Measurements from ENCODE around the gene TDRD7. TPM values are rescaled to one million over a fixed set of nuclear protein-coding genes. Genes with fewer than 3 reads are reported as not detected.
"Not testable (repeated sequence)": the region's sequence is repeated elsewhere in the genome, so short reads cannot be mapped to it uniquely, and the experiment has no call there.

The TDRD7 gene
- total RNA-seq, 1 donor from 2014 or later: 5.5 TPM

- Mint-ChIP-seq H3K9me3 (peaks cover 26% of the 10 kb centered on the region), H3K36me3 (ENCODE audit: low read depth) (peaks cover 15% of the 10 kb centered on the region)
- H3K27me3 Mint-ChIP-seq; H3K4me3 Mint-ChIP-seq; H3K27ac Mint-ChIP-seq; intact Hi-C loops (cut with micrococcal nuclease); H3K4me1 Mint-ChIP-seq: not testable (repeated sequence)
- DNase-seq: peak; percentile 12
Measured at GRCh38 chr9:97456841-97457240, 44.9 kb downstream of the TDRD7 start.

DNA sequence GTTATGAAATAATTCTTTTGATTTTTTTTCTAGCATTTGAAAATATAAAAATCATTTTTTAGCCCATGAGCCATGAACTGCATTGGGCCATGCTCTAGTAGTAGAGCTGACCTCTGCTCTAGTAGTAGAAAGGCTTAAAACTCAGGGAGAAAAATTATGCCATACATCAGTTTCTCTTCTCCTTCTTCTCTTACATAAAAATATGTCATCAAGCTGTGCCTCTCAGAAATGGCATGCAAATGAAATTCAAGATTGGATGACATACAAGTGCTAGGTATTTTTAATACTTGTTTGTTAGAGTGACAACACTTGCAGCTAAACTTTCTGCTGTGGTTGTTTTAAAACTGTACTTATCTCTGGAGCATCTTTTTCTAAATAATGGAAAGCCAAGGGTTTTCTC lies 47.4 kb downstream of the TDRD7 start:
- Mint-ChIP-seq H3K36me3 (ENCODE audit: low read depth) (peaks cover 9% of the 10 kb centered on the region), H3K27me3 (no peaks in the 10 kb centered on the region), H3K9me3 (peaks cover 17% of the 10 kb centered on the region), H3K4me1 (no peaks in the 10 kb centered on the region), H3K4me3 (no peak overlapping the region), H3K27ac (no peak overlapping the region)
- intact Hi-C loops (cut with micrococcal nuclease): no loop called here
- no peak for DNase-seq

DNA sequence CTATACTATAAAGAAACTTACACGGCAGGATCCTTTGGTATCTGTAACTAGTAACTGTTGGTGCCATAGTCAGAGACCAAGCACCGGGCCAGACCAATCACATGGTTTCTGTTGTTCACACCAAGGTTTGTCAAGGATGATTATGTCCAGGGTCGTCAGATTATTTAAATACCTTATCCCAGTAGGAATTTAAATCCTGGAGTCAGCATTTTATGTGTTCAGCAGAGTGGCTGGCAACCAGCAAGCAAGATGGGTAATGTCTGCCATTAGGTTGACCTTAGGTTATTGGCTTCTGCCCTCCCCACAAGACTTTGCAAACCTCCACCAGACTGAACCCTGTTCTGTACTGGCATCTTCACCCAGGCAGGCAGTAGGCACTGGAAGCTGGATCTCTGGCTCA lies 50.3 kb downstream of the TDRD7 start:
- peak; percentile 29 for DNase-seq
- no peaks in the 10 kb centered on the region for H3K27me3 Mint-ChIP-seq
- intact Hi-C loops (cut with micrococcal nuclease): no loop called here

DNA sequence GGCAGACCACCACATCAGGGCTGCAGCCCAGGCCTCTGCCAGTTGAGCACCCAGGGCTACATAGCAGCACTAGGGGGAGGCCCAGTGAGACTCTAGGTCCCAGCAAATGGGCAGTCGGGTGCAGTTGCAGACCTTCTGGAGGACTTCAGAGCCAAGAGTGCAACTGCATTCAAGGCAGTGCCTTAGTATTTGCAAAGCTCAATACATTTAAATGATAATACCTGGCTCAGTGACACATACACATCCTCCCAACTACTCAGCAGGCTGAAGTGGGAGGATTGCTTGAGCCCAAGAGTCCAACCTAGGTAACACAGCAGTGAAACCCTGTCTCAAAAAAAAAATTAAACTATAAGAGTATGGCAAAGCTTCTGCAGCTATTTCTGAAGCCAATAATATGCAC lies 51.0 kb downstream of the TDRD7 start:
- H3K27me3 Mint-ChIP-seq: no peaks in the 10 kb centered on the region
- intact Hi-C loops (cut with micrococcal nuclease): no loop called here
- DNase-seq: peak; percentile 49
- H3K36me3 Mint-ChIP-seq (ENCODE audit: low read depth): peaks cover 6% of the 10 kb centered on the region
- H3K9me3 Mint-ChIP-seq: no peaks in the 10 kb centered on the region
- H3K4me3 Mint-ChIP-seq: no peak overlapping the region
- no peak overlapping the region for H3K27ac Mint-ChIP-seq
- H3K4me1 Mint-ChIP-seq: no peaks in the 10 kb centered on the region

More for the DNA sequence above, 50.3 kb downstream of the TDRD7 start:
- no peaks in the 10 kb centered on the region for H3K4me1 Mint-ChIP-seq
- peaks cover 4% of the 10 kb centered on the region for H3K36me3 Mint-ChIP-seq (ENCODE audit: low read depth)
- no peak overlapping the region for H3K27ac Mint-ChIP-seq
- H3K4me3 Mint-ChIP-seq: no peak overlapping the region
- H3K9me3 Mint-ChIP-seq: no peaks in the 10 kb centered on the region

DNA sequence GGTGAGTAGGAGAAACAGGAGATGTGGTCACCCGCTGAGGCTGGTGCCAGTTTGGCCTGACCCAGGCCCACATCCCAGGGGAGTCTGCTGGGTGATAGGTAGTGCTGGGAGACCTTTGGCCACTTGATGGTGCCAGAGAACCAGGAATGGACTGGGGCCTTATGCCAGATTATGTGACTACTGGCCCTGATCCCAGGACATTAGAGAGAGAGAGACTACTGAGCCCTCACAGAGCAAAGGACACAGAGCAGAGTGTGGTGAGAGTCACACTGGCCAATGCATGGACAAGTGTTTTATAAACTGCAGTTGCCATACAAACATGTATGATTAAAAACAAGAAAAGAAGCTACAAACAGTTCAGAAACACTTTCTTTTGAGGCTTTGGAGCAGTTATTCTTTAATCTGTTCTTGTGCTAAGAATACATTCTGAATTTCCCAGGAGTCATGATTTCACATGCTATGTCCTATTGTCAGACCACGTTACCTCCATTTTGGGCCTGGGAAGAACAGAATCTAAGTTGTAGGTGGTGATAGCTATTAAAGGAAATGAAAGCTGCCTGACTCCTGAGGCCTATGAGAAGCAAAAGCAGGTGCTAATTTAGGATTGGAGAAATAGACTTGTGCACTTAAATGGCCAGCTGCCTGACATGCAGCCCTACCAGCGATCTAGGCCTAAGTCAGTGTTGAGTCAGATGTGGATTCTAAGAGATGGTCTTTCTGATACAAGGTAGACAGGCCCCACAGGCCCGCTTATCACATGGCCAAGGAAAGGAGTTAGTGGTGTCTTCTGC lies 57.0 kb downstream of the TDRD7 start:
- peak; percentile 80 for DNase-seq
- no peaks in the 10 kb centered on the region for H3K4me1 Mint-ChIP-seq
- no peak overlapping the region for H3K4me3 Mint-ChIP-seq
- H3K9me3 Mint-ChIP-seq: no peaks in the 10 kb centered on the region
- no peaks in the 10 kb centered on the region for H3K27me3 Mint-ChIP-seq
- intact Hi-C loops (cut with micrococcal nuclease): loop anchor here (1.0 kb wide), 2 partner anchors 129 to 146 kb away; no protein-coding TSS in a partner anchor
- no peak overlapping the region for H3K27ac Mint-ChIP-seq
- peaks cover 8% of the 10 kb centered on the region for H3K36me3 Mint-ChIP-seq (ENCODE audit: low read depth)

DNA sequence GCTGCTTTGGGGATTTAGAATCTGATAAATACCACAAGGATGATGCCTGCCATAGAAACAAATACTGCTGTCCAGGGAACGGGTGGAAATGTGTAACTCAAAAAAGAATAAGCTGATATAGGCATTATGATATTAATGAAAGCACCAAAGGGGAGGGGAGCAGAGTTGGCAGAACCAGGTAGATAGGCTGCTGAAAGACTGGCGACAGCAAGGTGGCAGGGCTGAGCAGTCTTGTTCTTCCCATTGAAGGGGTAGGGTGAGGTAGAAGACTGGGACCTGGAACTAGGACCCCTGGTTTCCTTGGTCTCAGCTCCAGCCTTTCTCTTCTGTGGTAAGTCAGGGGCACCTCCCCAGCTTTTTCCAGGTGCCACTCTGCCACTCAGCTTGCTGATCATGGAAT lies 58.2 kb downstream of the TDRD7 start:
- intact Hi-C loops (cut with micrococcal nuclease): no loop called here
- no peak overlapping the region for H3K27ac Mint-ChIP-seq
- no peaks in the 10 kb centered on the region for H3K27me3 Mint-ChIP-seq
- no peak for DNase-seq
- H3K36me3 Mint-ChIP-seq (ENCODE audit: low read depth): peaks cover 10% of the 10 kb centered on the region
- no peaks in the 10 kb centered on the region for H3K9me3 Mint-ChIP-seq
- H3K4me1 Mint-ChIP-seq: no peaks in the 10 kb centered on the region
- no peak overlapping the region for H3K4me3 Mint-ChIP-seq

- no peaks in the 10 kb centered on the region for H3K27me3 Mint-ChIP-seq
- peaks cover 12% of the 10 kb centered on the region for H3K36me3 Mint-ChIP-seq (ENCODE audit: low read depth)
- H3K4me1 Mint-ChIP-seq: no peaks in the 10 kb centered on the region
- H3K9me3 Mint-ChIP-seq: no peaks in the 10 kb centered on the region
- no peak overlapping the region for H3K27ac Mint-ChIP-seq
- H3K4me3 Mint-ChIP-seq: no peak overlapping the region
- intact Hi-C loops (cut with micrococcal nuclease): no loop called here
- peak; percentile 43 for DNase-seq
Measured at GRCh38 chr9:97473717-97474116, 61.8 kb downstream of the TDRD7 start.

GRCh38 chr9:97474372-97474925 lies 62.6 kb downstream of the TDRD7 start:
- peak; percentile 12 for DNase-seq
- peaks cover 15% of the 10 kb centered on the region for H3K36me3 Mint-ChIP-seq (ENCODE audit: low read depth)
- H3K4me3 Mint-ChIP-seq: no peak overlapping the region
- no peaks in the 10 kb centered on the region for H3K27me3 Mint-ChIP-seq
- no peak overlapping the region for H3K27ac Mint-ChIP-seq
- no peaks in the 10 kb centered on the region for H3K4me1 Mint-ChIP-seq
- no peaks in the 10 kb centered on the region for H3K9me3 Mint-ChIP-seq
- intact Hi-C loops (cut with micrococcal nuclease): no loop called here

DNA sequence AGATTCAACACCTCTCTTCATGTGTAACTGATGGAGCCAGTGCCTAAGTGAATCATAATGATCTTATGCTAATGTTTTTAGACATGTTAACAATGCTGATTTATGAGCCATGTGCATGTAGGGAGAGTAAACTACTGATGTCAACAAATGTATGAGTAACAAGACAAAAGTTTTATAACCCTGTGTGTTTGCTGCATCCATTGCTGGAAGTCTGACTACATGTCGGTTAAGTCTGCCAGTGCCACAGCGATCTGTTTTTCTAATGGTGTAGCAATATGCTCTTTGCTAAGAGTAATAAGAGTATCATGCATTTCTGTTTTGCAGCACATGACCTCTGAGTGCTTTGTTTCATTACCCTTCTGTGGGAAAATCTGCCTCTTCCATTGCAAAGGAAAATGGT lies 63.2 kb downstream of the TDRD7 start:
- H3K27ac Mint-ChIP-seq: no peak overlapping the region
- peak; percentile 31 for DNase-seq
- H3K4me3 Mint-ChIP-seq: no peak overlapping the region
- no peaks in the 10 kb centered on the region for H3K9me3 Mint-ChIP-seq
- H3K36me3 Mint-ChIP-seq (ENCODE audit: low read depth): peaks cover 15% of the 10 kb centered on the region
- no peaks in the 10 kb centered on the region for H3K4me1 Mint-ChIP-seq
- H3K27me3 Mint-ChIP-seq: no peaks in the 10 kb centered on the region
- intact Hi-C loops (cut with micrococcal nuclease): no loop called here

DNA sequence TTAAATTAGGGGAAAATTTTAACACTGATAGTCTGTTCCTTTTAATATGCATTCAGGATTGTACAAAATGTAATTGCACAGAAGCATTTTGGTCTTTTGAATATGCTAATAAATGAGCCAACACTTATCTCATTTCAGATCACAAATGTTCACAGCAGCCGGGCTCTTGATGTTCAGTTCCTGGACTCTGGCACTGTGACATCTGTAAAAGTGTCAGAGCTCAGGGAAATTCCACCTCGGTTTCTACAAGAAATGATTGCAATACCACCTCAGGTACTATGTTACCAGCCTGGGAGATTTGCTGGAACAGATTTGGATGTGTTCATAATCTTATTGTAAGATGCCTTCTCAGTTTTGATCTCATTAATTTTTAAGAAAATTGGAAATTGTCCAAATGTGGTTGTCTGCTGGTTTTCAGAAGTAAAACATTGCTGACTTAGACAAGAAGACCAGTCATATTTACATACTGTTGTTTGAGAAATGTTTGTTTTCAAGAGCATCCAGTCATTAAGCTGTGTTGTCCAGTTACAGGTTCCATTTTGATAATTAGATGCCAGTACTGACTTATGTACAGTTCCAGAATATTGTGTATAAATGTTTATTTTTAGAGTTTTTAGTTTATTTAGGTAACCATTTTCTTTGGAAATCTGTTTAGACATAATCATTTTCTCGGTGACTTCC lies 66.5 kb downstream of the TDRD7 start:
- DNase-seq: peak; percentile 49
- Mint-ChIP-seq H3K27ac (no peak overlapping the region), H3K27me3 (no peaks in the 10 kb centered on the region), H3K36me3 (ENCODE audit: low read depth) (peaks cover 33% of the 10 kb centered on the region), H3K9me3 (no peaks in the 10 kb centered on the region), H3K4me3 (no peak overlapping the region), H3K4me1 (no peaks in the 10 kb centered on the region)
- intact Hi-C loops (cut with micrococcal nuclease): no loop called here

- Mint-ChIP-seq H3K27me3 (no peaks in the 10 kb centered on the region), H3K36me3 (ENCODE audit: low read depth) (peaks cover 36% of the 10 kb centered on the region), H3K9me3 (no peaks in the 10 kb centered on the region), H3K4me3 (no peak overlapping the region), H3K4me1 (no peaks in the 10 kb centered on the region), H3K27ac (no peak overlapping the region)
- intact Hi-C loops (cut with micrococcal nuclease): no loop called here
- DNase-seq: peak; percentile 34
Measured at GRCh38 chr9:97479496-97480159, 67.7 kb downstream of the TDRD7 start.

GRCh38 chr9:97480174-97480573 lies 68.3 kb downstream of the TDRD7 start:
- Mint-ChIP-seq H3K36me3 (ENCODE audit: low read depth) (peaks cover 36% of the 10 kb centered on the region), H3K9me3 (no peaks in the 10 kb centered on the region), H3K27ac (no peak overlapping the region), H3K4me3 (no peak overlapping the region), H3K4me1 (no peaks in the 10 kb centered on the region), H3K27me3 (no peaks in the 10 kb centered on the region)
- DNase-seq: peak; percentile 27
- intact Hi-C loops (cut with micrococcal nuclease): no loop called here

DNA sequence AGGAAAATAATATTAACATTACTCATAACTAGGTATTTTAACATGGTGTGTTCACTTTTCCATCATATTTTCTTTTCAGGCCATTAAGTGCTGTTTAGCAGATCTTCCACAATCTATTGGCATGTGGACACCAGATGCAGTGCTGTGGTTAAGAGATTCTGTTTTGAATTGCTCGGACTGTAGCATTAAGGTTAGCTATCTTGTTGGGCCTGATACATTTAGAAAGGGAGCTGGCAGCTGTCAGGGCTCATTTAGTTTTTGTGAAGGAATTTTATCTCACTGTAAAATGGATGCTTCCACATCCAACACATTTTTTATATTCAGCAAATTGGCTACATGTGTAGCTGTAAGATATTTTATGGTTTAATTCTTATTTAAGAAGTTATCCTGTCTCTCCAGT lies 68.9 kb downstream of the TDRD7 start:
- intact Hi-C loops (cut with micrococcal nuclease): no loop called here
- H3K27me3 Mint-ChIP-seq: no peaks in the 10 kb centered on the region
- peak; percentile 19 for DNase-seq
- no peak overlapping the region for H3K4me3 Mint-ChIP-seq
- H3K9me3 Mint-ChIP-seq: no peaks in the 10 kb centered on the region
- H3K27ac Mint-ChIP-seq: no peak overlapping the region
- peaks cover 38% of the 10 kb centered on the region for H3K36me3 Mint-ChIP-seq (ENCODE audit: low read depth)
- H3K4me1 Mint-ChIP-seq: no peaks in the 10 kb centered on the region

- H3K4me1 Mint-ChIP-seq: no peaks in the 10 kb centered on the region
- no peak overlapping the region for H3K4me3 Mint-ChIP-seq
- H3K36me3 Mint-ChIP-seq (ENCODE audit: low read depth): peaks cover 58% of the 10 kb centered on the region
- intact Hi-C loops (cut with micrococcal nuclease): no loop called here
- H3K27ac Mint-ChIP-seq: no peak overlapping the region
- no peaks in the 10 kb centered on the region for H3K27me3 Mint-ChIP-seq
- peaks cover 6% of the 10 kb centered on the region for H3K9me3 Mint-ChIP-seq
- DNase-seq: peak; percentile 47
Measured at GRCh38 chr9:97484134-97484533, 72.2 kb downstream of the TDRD7 start.
